BLaER1 (cell line): Measurements from ENCODE around the gene MYL5.
"Not testable (repeated sequence)": the region's sequence is repeated elsewhere in the genome, so short reads cannot be mapped to it uniquely, and the experiment has no call there.

Experiments used
- H3K27ac ChIP-seq: shearing (Covaris generic); formaldehyde crosslinking; 2 replicates; pipeline ENCODE4 v1.8.1; 2022
- H3K27me3 ChIP-seq: shearing (Covaris generic); formaldehyde crosslinking; 2 replicates; pipeline ENCODE4 v1.8.1; 2022
- H3K36me3 ChIP-seq: shearing (Covaris generic); formaldehyde crosslinking; 2 replicates; pipeline ENCODE4 v1.8.1; 2022
- H3K4me1 ChIP-seq: shearing (Covaris generic); formaldehyde crosslinking; 2 replicates; pipeline ENCODE4 v1.8.1; 2022
- H3K4me2 ChIP-seq: shearing (Covaris generic); formaldehyde crosslinking; 2 replicates; pipeline ENCODE4 v1.8.1; 2022
- H3K4me3 ChIP-seq: shearing (Covaris generic); formaldehyde crosslinking; 2 replicates; pipeline ENCODE4 v1.8.1; 2022
- H3K9ac ChIP-seq: shearing (Covaris generic); formaldehyde crosslinking; 2 replicates; pipeline ENCODE4 v1.8.1; 2022
- H3K9me3 ChIP-seq: shearing (Covaris generic); formaldehyde crosslinking; 2 replicates; pipeline ENCODE4 v1.8.1; 2022
- H4K20me1 ChIP-seq: shearing (Covaris generic); formaldehyde crosslinking; 2 replicates; pipeline ENCODE4 v1.8.1; 2022
- Cebpa-rat ChIP-seq: shearing (Covaris generic); IDR thresholded peaks from 2 replicates; pipeline ENCODE4 v1.8.1; 2022

Gene MYL5

DNA sequence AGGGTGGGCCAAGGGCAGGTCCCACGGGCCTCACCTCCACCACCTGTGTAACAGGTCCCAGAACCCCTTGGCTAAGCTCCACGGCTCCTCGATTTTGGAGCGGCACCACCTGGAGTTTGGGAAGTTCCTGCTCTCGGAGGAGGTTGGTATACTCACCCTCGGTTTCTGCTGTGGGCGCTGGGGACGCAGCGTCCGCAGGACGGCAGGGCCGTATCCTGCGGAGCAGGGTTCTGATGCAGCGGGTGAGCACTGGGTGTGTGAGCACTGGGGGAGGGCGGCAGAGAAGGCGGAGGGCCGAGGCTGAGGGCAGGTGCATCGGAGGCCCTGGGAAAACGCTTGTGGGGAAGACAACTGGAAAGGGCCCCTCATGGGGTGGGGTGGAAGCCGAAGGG, 11.3 kb upstream of the MYL5 start:
- peak overlapping the region; percentile 90 for H3K9ac ChIP-seq

DNA sequence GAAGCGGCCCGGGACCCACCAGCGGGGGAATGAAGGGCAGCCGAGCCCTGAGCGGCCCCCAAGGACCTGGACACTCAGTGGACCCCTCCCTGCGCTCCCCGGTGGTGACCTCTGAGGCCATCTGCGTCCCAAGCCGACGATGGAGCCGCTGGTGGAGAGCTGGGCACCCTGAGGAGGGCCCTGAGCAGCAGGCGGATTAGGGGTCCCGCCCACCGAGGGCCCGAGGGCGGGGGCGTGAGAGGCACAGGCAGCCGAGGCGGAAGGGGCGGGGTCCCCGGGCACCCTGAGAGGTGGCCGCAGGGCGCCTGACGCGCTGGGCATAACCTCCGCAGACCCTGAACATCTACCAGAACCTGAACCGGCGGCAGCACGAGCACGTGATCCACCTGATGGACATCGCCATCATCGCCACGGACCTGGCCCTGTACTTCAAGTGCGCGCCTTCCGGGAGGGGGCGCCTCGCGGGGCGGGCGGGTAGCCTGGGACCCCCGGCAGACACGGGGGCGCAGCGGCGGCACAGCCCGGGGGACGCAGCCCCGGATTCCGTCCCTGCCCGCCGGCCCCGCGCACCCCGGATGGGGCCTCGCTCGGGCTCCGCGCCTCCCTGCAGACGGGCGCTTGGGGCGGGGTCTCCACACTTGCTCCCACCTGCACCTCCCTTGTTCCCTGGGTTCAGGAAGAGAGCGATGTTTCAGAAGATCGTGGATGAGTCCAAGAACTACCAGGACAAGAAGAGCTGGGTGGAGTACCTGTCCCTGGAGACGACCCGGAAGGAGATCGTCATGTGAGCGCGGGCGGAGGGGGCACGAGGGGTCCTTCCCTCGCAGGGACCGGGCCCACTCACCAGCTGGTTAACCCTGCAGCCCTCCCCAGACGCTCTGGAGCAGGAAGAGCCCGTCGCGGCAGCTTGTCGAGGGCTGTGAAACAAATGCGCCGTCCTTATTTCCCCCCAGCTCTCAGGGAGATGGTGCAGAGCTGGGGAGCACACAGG, 10.6 kb upstream of the MYL5 start:
- peak overlapping the region; percentile 90 for H3K9ac ChIP-seq
- peak overlapping the region; percentile 91 for H3K4me2 ChIP-seq
- no peaks in the 10 kb centered on the region for H3K9me3 ChIP-seq
- peak overlapping the region; percentile 92 for H3K4me3 ChIP-seq
- H4K20me1 ChIP-seq, result no peaks in the 10 kb centered on the region
- H3K4me1 ChIP-seq, result peaks cover 34% of the 10 kb centered on the region
- TF ChIP-seq Cebpa-rat, result no peak
- H3K27ac ChIP-seq, result peak overlapping the region; percentile 96
- H3K36me3 ChIP-seq, result peaks cover 23% of the 10 kb centered on the region
- no peaks in the 10 kb centered on the region for H3K27me3 ChIP-seq

More for the DNA sequence above, 11.3 kb upstream of the MYL5 start:
- Histone ChIP-seq H3K4me2 (peak overlapping the region; percentile 91), H3K4me3 (peak overlapping the region; percentile 92), H3K27me3 (no peaks in the 10 kb centered on the region), H3K9me3 (no peaks in the 10 kb centered on the region), H4K20me1 (no peaks in the 10 kb centered on the region), H3K27ac (peak overlapping the region; percentile 96), H3K36me3 (peaks cover 23% of the 10 kb centered on the region), H3K4me1 (peaks cover 34% of the 10 kb centered on the region)
- no peak for TF ChIP-seq Cebpa-rat

GRCh38 chr4:664713-665231, 9.6 kb upstream of the MYL5 start:
- H3K4me3 ChIP-seq, result peak overlapping the region; percentile 92
- peak overlapping the region; percentile 96; the same call in 1 of the 2 replicates for H3K27ac ChIP-seq
- TF ChIP-seq Cebpa-rat, result no peak

GRCh38 chr4:665381-665750, 9.0 kb upstream of the MYL5 start:
- Histone ChIP-seq H3K4me1 (peaks cover 34% of the 10 kb centered on the region), H4K20me1 (no peaks in the 10 kb centered on the region), H3K27ac (peak overlapping the region; percentile 96), H3K4me2 (peak overlapping the region; percentile 91), H3K4me3 (no peak overlapping the region), H3K9ac (0 out of 2 replicates have a peak overlapping the region, but pooled peaks have one; percentile 58), H3K36me3 (peaks cover 21% of the 10 kb centered on the region), H3K9me3 (no peaks in the 10 kb centered on the region), H3K27me3 (no peaks in the 10 kb centered on the region)
- TF ChIP-seq Cebpa-rat, result no peak

More at GRCh38 chr4:664713-665231, 9.6 kb upstream of the MYL5 start:
- Histone ChIP-seq H4K20me1 (no peaks in the 10 kb centered on the region), H3K9ac (no peak overlapping the region), H3K4me1 (peaks cover 34% of the 10 kb centered on the region), H3K9me3 (no peaks in the 10 kb centered on the region), H3K27me3 (no peaks in the 10 kb centered on the region), H3K36me3 (peaks cover 22% of the 10 kb centered on the region), H3K4me2 (peak overlapping the region; percentile 91)

- Histone ChIP-seq H3K27ac (peak overlapping the region; percentile 96), H3K4me3 (no peak overlapping the region), H4K20me1 (no peaks in the 10 kb centered on the region), H3K9ac (peak overlapping the region; percentile 58), H3K36me3 (peaks cover 24% of the 10 kb centered on the region), H3K4me2 (peak overlapping the region; percentile 91), H3K27me3 (no peaks in the 10 kb centered on the region), H3K4me1 (peaks cover 34% of the 10 kb centered on the region), H3K9me3 (no peaks in the 10 kb centered on the region)
- no peak for TF ChIP-seq Cebpa-rat
Observed at GRCh38 chr4:665751-666435, 8.4 kb upstream of the MYL5 start.

GRCh38 chr4:666436-666810, 7.9 kb upstream of the MYL5 start:
- Histone ChIP-seq H4K20me1 (no peaks in the 10 kb centered on the region), H3K4me1 (peaks cover 34% of the 10 kb centered on the region), H3K4me3 (no peak overlapping the region), H3K27ac (peak overlapping the region; percentile 96), H3K9me3 (no peaks in the 10 kb centered on the region), H3K9ac (peak overlapping the region; percentile 58; the same call in 1 of the 2 replicates), H3K36me3 (peaks cover 25% of the 10 kb centered on the region), H3K4me2 (peak overlapping the region; percentile 91), H3K27me3 (no peaks in the 10 kb centered on the region)
- TF ChIP-seq Cebpa-rat, result no peak

DNA sequence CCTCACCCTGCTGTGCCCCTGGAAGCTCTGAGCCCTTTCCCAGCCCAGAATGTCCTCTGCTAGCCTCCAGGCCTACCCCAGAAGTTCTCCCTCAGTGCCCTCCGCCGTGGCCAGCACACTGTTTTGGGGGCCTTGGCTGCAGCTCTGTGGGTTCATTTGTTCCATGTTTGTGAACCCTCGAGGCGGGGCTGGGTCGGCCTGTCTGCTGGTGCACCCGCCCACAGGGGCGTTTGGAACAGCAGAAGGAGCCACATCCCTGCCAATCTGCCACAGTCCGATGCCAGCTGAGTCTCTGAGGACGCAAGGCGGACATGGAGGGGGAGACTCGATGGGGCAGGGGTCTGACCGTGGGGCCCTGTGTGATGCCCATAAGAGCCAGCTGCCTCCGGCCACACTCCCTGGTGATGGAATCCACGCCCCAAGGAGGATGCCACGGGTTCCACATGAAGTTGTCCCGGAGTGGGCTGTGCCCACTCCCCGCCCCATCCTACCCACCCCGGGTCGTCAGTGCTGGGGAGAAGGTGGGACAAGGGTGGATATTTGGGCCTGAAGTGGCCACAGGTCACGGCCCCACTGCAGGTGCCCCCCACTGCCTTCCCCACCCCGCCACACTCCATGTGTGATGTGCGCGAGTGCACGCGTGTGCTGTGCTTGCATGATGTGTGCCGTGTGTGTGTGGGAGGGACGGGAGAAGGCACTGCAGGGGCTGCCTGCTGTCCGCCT, 7.4 kb upstream of the MYL5 start:
- Histone ChIP-seq H4K20me1 (no peaks in the 10 kb centered on the region), H3K4me2 (peak overlapping the region; percentile 91; the same call in 1 of the 2 replicates)

GRCh38 chr4:667545-667925, 6.8 kb upstream of the MYL5 start:
- H3K4me2 ChIP-seq, result no peak overlapping the region
- H3K9me3 ChIP-seq, result no peaks in the 10 kb centered on the region
- H3K9ac ChIP-seq, result no peak overlapping the region
- H3K4me3 ChIP-seq, result no peak overlapping the region
- no peak overlapping the region for H3K27ac ChIP-seq
- peaks cover 28% of the 10 kb centered on the region for H3K36me3 ChIP-seq
- no peak for TF ChIP-seq Cebpa-rat
- peaks cover 35% of the 10 kb centered on the region for H3K4me1 ChIP-seq
- H4K20me1 ChIP-seq, result no peaks in the 10 kb centered on the region
- no peaks in the 10 kb centered on the region for H3K27me3 ChIP-seq

More for the DNA sequence above, 7.4 kb upstream of the MYL5 start:
- H3K36me3 ChIP-seq, result peaks cover 28% of the 10 kb centered on the region
- H3K4me1 ChIP-seq, result peaks cover 34% of the 10 kb centered on the region
- H3K27me3 ChIP-seq, result no peaks in the 10 kb centered on the region
- TF ChIP-seq Cebpa-rat, result no peak
- H3K9ac ChIP-seq, result no peak overlapping the region
- peak overlapping the region; percentile 96; the same call in 1 of the 2 replicates for H3K27ac ChIP-seq
- no peak overlapping the region for H3K4me3 ChIP-seq
- H3K9me3 ChIP-seq, result no peaks in the 10 kb centered on the region

DNA sequence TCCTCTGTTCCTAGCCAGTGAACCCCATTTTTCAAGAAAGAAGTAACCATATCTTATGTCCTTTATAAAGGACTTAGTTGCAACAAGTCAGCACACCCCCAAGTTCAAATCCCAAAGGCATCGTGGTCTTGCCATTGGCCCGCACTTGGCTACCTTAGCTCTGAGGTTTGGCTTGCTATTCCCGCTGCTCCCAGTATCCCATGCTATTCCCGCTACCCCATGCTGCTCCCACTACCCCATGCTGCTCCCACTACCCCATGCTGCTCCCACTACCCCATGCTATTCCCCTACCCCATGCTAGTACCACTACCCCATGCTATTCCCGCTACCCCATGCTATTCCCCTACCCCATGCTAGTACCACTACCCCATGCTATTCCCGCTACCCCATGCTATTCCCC, 6.1 kb upstream of the MYL5 start:
- H3K4me1 ChIP-seq, result peaks cover 36% of the 10 kb centered on the region
- not testable (repeated sequence) for H3K27ac ChIP-seq, H3K27me3 ChIP-seq, H3K9ac ChIP-seq, H3K9me3 ChIP-seq, H4K20me1 ChIP-seq, H3K4me2 ChIP-seq, H3K4me3 ChIP-seq
- H3K36me3 ChIP-seq, result peaks cover 34% of the 10 kb centered on the region

DNA sequence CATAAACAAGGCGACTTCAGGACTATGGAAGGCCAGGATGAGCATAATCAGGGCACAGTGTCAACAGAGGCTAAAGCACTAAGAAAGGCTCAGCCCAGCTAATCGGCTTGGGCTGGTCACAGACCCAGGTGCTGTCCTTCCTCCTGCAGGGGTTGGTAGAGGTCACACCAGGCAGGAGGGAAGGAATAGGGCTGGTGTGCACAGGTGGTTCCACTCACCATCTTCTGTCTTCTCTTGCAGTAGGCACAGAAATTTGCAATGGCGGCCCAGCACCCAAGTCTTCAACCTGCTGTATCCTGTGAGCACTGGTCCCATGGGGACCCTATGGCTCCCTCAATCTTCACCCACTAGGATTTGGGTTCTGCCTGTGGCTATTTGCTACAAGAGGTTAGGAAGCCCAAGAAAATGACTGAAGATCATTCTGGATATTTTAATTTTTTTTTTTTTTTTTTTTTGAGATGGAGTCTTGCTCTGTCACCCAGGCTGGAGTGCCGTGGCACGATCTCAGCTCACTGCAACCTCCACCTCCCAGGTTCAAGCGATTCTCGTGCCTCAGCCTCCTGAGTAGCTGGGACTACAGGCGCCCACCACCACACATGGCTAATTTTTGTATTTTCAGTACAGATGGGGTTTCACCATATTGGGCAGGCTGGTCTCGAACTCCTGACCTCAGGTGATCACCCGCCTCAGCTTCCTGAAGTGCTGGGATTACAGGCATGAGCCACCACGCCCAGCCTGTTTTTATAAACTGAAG, 4.4 kb upstream of the MYL5 start:
- H3K4me3 ChIP-seq, H3K9me3 ChIP-seq, H4K20me1 ChIP-seq, H3K27me3 ChIP-seq, H3K4me2 ChIP-seq, H3K9ac ChIP-seq, H3K27ac ChIP-seq: not testable (repeated sequence)
- peaks cover 36% of the 10 kb centered on the region for H3K36me3 ChIP-seq
- H3K4me1 ChIP-seq, result peaks cover 34% of the 10 kb centered on the region
